Activated T-cell treated with anti-CD3 and anti-CD28 coated beads, Interleukin-2, amount 50 U/mL, for 1 hour (primary cell): ENCODE results near the gene ATRAID.

Experiments
- DNase-seq: peaks from one replicate; pipeline ENCODE4 v3.0.0-alpha.2; 2020

The ATRAID gene

GRCh38 chr2:27251766-27252165, 39.9 kb downstream of the ATRAID start:
- no peak for DNase-seq

- DNase-seq: no peak
Observed at GRCh38 chr2:27255187-27255586, 43.3 kb downstream of the ATRAID start.

- no peak for DNase-seq
Observed at GRCh38 chr2:27255660-27256059, 43.8 kb downstream of the ATRAID start.

DNA sequence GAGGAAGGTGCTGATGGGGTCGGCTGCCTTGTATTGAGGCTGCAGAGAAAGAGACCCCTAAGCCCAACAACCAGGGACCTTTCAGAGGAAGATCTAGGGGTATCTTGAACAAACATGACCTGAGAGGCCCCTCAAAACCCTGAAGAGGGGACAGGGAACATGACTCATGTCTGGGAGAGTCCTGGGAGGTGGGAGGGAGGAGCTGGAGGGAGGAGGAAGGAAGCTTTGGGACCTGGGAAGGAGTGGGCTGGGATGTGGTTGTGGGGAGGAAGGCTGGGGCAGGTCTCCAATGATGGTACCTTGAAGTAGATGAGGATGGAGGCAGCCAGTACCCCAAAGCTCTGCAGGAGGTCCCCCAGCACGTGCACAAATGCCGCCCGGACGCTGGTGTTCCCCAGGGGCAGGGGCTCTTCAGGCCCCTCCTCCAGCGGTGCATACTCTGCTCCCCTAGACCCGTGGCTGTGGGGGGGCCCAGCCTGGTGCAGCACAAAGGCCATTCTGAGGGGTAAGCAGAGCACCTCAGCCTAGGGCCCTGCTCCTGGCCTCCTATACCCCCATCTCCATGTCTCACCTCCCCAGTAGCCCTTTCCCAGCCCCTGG, 45.1 kb downstream of the ATRAID start:
- no peak for DNase-seq

DNA sequence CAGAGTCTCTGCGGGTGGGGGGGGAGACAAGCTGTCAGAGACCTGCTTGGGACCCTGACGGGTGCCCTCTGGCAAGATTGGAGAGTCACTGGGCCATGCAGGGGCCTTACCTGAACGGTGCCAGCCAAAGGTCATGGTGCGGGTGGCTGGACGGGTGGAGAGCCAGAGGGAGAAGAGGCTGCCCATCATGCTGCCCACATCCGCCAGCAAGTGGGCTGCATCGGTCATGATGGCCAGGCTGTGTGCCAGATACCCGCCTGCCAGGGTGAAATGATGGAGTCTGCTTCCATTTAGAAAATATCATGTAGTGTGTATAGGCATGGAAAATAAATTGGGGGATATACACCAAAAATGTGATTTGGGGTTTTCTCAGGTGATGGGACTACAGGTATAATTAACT, 46.2 kb downstream of the ATRAID start:
- no peak for DNase-seq

DNA sequence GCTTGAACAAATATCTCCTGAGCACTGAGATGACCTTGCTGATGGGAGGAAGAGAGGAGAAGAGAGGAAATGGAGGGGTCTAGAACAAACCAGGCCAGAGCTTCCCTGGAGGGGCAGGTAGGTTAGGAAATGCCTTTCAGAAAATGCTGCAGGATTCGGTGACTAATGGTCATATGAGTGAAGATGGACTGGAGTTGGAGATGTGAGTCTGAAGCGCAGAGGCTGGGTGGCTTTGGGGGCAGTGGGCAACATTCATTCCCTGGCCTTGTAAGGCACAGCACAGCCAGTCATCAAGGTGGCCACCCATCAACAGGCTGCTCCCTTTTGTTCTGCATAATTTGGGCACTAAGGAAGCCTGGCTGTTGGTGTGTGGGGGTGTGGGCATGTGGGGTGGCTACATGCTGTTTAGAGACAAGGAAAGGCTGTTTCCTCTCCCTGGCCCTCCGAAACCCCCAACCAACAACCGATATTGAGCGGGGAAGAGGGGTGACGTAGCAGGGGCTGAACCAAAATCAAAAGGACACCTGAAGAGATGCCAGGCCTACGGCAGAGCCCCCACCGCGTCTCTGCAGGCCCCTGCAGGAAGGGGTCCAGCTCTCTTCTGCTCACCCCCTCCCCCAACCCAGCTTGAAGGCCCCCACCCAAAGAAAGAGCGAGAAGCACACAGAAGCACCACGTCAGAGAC, 49.5 kb downstream of the ATRAID start:
- no peak for DNase-seq

GRCh38 chr2:27261926-27262298, 50.1 kb downstream of the ATRAID start:
- no peak for DNase-seq

- peak; percentile 72 for DNase-seq
Observed at GRCh38 chr2:27262379-27263286, 50.8 kb downstream of the ATRAID start, which contains the start of gene SLC30A3. Gene SLC30A3 (minus strand): TSS chr2:27263047. CDS start chr2:27262906, 141 bp downstream.

- DNase-seq: peak; percentile 33
Observed at GRCh38 chr2:27263287-27264252, 51.7 kb downstream of the ATRAID start.

DNA sequence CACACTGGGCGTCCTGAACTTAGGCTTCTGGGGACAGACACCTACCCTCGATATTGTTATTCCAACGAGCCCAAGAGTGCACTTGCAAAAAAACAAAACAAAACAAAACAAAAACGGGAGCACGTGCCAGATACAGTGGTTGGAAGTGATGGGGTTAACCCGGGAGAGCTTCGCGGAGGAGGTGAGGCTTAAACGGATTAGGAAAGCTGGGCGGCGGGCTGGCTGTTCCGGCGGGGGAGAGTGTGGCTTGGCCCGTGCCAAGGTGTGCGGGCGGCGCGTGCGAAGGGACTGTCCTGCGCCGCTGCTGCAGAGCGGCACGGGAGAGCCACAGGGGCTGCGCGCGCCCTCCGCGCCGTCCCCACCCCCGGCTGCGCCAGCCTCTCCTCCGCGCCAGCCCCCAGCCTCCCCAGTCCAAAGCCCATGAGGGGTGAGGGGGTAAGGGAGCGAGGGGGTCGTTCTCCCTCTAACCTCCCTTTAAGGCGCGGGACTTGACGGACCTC, 52.5 kb downstream of the ATRAID start:
- peak; percentile 42 for DNase-seq

DNA sequence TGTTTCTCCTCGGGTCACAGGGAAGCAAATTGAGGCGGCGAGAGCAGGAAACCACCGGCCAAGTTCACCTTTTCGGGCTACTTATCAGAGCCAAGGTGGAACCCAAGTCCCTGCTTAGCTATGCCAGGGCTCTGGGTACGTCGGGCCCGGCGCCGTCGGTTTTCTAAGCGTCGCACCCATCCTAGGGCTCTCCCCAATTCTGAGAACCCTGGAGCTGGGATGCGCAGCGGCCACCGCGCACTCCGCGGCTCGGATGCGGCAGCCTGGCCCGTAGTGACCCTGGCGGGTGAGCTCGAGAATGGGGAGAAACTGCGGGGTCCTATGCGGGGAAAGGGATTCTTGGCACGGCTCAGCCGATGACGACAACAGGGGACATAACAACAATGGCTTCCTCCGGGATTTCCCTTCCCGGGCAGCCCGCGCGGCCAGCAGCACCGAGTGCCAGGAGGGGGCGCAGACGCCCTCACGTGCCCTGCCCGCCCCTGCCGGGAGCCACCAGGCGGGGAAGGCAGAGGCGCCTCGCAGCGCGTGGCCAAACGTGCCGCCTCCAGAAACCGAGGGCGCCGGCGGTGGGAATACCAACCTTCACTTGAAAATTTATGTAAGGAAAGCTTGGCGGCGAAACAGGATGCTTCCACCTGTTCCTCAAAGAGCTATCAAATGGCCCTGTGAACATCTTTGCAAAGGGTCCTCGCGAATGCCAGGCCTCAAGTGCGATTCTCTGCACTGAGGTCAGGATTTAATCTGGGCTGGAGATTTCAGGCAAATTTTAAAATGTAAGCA, 53.1 kb downstream of the ATRAID start:
- peak; percentile 75 for DNase-seq

DNA sequence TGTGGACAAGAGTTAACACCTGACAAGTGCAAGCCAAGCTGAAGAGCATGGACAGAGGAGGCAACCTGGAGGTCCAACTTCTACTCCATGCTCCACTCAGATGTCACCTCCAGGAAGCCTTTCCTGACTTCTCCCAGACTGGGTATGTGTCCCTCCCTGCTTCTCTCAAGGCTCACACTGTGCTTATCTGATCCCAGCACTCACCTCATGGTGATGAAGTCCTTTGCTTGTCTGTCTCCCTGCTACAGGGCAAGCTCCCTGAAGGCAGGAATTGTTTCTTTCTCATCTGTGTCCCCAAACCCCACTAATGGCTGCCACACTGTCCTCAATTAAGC, 53.7 kb downstream of the ATRAID start:
- DNase-seq: no peak
